Transverse colon (tissue), 4 donors: ENCODE measurements around the gene TNP2. TPM values are rescaled to one million over a fixed set of nuclear protein-coding genes. Genes with fewer than 3 reads are reported as not detected.

Experiments
- DNase-seq: peaks from one replicate; pipeline ENCODE4 v3.0.0-alpha.2; 2019
- H3K27ac ChIP-seq, 4 donors: fragments of 200-600 bp; sonication (generic); 2 replicates each; pipeline ENCODE4 v1.5.1; 2016 to 2018; ENCODE audit warnings: inconsistent platforms in 4 of 4
- H3K27me3 ChIP-seq: fragments of 200-600 bp; sonication (generic); 2 replicates; pipeline ENCODE4 v1.5.1; 2017; ENCODE audit warnings: inconsistent platforms
- H3K36me3 ChIP-seq, 4 donors: fragments of 200-600 bp; sonication (generic); 2 replicates each; pipeline ENCODE4 v1.5.1; 2017 to 2019; ENCODE audit warnings: inconsistent platforms in 4 of 4
- H3K4me1 ChIP-seq, 4 donors: fragments of 200-600 bp; sonication (generic); 2 replicates each; pipeline ENCODE4 v1.5.1; 2017 to 2020; ENCODE audit warnings: inconsistent platforms in 4 of 4
- H3K4me3 ChIP-seq, 4 donors: fragments of 200-600 bp; sonication (generic); 1 replicate in 1 of 4; 2 replicates in 3 of 4; pipeline versions ENCODE4 v1.5.1 to v1.6.1; 2017 to 2019; ENCODE audit warnings: inconsistent platforms in 4 of 4
- H3K9me3 ChIP-seq, 2 donors: fragments of 200-600 bp; sonication (generic); 2 replicates each; pipeline ENCODE4 v1.5.1; 2017 to 2019; ENCODE audit warnings: inconsistent platforms in 2 of 2
- CTCF ChIP-seq, 5 experiments: fragments of 200-600 bp in 3 of 5; fragments of 450-650 bp in 2 of 5; sonication (generic) in 3 of 5; IDR thresholded peaks; 1 replicate in 2 of 5; 2 replicates in 3 of 5; pipeline ENCODE4 v1.5.1; 2016 to 2017; ENCODE audit warnings: antibody characterized with exemption in 5 of 5, inconsistent platforms in 3 of 5, mild to moderate bottlenecking in 2 of 5, moderate library complexity in 1 of 5
- EP300 ChIP-seq: sonication (generic); formaldehyde crosslinking; IDR thresholded peaks from one replicate; pipeline ENCODE4 v1.6.1; 2017; ENCODE audit warnings: antibody characterized with exemption, low read depth
- POLR2A ChIP-seq: fragments of 450-650 bp; IDR thresholded peaks from one replicate; pipeline ENCODE4 v1.6.1; 2016; ENCODE audit warnings: antibody characterized with exemption, mild to moderate bottlenecking, moderate library complexity
- POLR2AphosphoS5 ChIP-seq, 3 donors: sonication (generic); formaldehyde crosslinking; IDR thresholded peaks; one replicate each; pipeline ENCODE4 v1.6.1; 2016; ENCODE audit warnings: antibody characterized with exemption in 3 of 3
- WGBS, 2 donors: methylation state at CpG; one replicate each; pipeline ENCODE4 v1.1.5; 2018; ENCODE audit warnings: low coverage in 1 of 2; 5-methylcytosine and 5-hydroxymethylcytosine counted together
- in situ Hi-C, 4 donors: fragments of 200-750 bp; cut with MboI; loops; one replicate each; pipeline versions ENCODE4 v1.15.0 to v1.15.1; 2017; ENCODE audit warnings: low sequenced_read_pairs in 3 of 4, low pct_ligation_motif_present in 1 of 4, low pct_unique_long_range_greater_than_20kb in 1 of 4
- intact Hi-C: fragments of 100-400 bp; cut with DNase I; formaldehyde crosslinking; loops from one replicate; pipeline ENCODE4 v1.15.1; 2023; ENCODE audit warnings: low total_unique reads
- total RNA-seq, 4 donors: library from RNA; depleted of rRNA; stranded (reverse); fragments of >200 nt; gene quantifications; one replicate each; pipeline ENCODE4 v1.1.0, GENCODE V29; 2016

Gene TNP2
- total RNA-seq, 4 donors from 2014 or later: not detected

- in situ Hi-C loops: no loop called here
- intact Hi-C loops: no loop called here
- TF ChIP-seq POLR2AphosphoS5 (IDR thresholded peaks at IDR 0.05) (no peak), POLR2A (no peak), CTCF (IDR thresholded peaks at IDR 0.05) (no peak), EP300 (no peak)
- Histone ChIP-seq H3K9me3 (no peaks in the 10 kb centered on the region), H3K4me1 (peaks cover 0 to 3% (median 1%) of the 10 kb centered on the region in 4 donors), H3K36me3 (no peaks in the 10 kb centered on the region), H3K27ac (no peak overlapping the region), H3K27me3 (no peaks in the 10 kb centered on the region), H3K4me3 (no peak overlapping the region)
- 71% methylated on average over 10 of the region's 10 CpGs; no CpG with 5 or more reads in 1 of the 2 donors for WGBS, 2 donors
- DNase-seq: no peak
These were observed 28.3 kb downstream of the TNP2 start for GRCh38 chr16:11240636-11241473.

GRCh38 chr16:11239644-11240632 lies 29.2 kb downstream of the TNP2 start:
- in situ Hi-C loops (no loop called here), intact Hi-C loops (no loop called here)
- no peak for TF ChIP-seq POLR2AphosphoS5 (IDR thresholded peaks at IDR 0.05)
- no peak for TF ChIP-seq CTCF (IDR thresholded peaks at IDR 0.05)
- no peak for TF ChIP-seq POLR2A
- TF ChIP-seq EP300: no peak
- no peak for DNase-seq
- Histone ChIP-seq H3K36me3 (no peaks in the 10 kb centered on the region), H3K27ac (no peak overlapping the region), H3K27me3 (no peaks in the 10 kb centered on the region), H3K4me1 (peaks cover 0 to 5% (median 2%) of the 10 kb centered on the region in 4 donors), H3K4me3 (no peak overlapping the region), H3K9me3 (no peaks in the 10 kb centered on the region)
- WGBS, 2 donors: 80 to 82% methylated on average over 5 to 10 of the region's 10 CpGs

- Histone ChIP-seq H3K4me3 (no peak overlapping the region), H3K9me3 (no peaks in the 10 kb centered on the region), H3K27ac (no peak overlapping the region), H3K36me3 (no peaks in the 10 kb centered on the region), H3K27me3 (no peaks in the 10 kb centered on the region), H3K4me1 (peaks cover 0 to 5% (median 2%) of the 10 kb centered on the region in 4 donors)
- WGBS, 2 donors: 96 to 100% methylated on average over 1 to 15 of the region's 15 CpGs
- in situ Hi-C loops (no loop called here), intact Hi-C loops (no loop called here)
- TF ChIP-seq POLR2AphosphoS5 (IDR thresholded peaks at IDR 0.05) (no peak), CTCF (IDR thresholded peaks at IDR 0.05) (no peak), POLR2A (no peak), EP300 (no peak)
- DNase-seq: no peak
These were observed 30.6 kb downstream of the TNP2 start for GRCh38 chr16:11238272-11239202.
